ENCODE results near the gene WNT9A. TPM values are rescaled to one million over a fixed set of nuclear protein-coding genes. Genes with fewer than 3 reads are reported as not detected.
A peak's percentile ranks its signal among the peaks of the same experiment; 100 is the strongest.

Gene WNT9A
- total and polyA plus RNA-seq, 4 donors = 2.6 to 8.6 (median 4.9) TPM

- no peaks in the 10 kb centered on the region for H3K27me3 ChIP-seq (ENCODE audit: control insufficient read depth in 3 of 3, insufficient read depth in 3 of 3, low read length in 2 of 3)
- H3K4me1 ChIP-seq (ENCODE audit: control insufficient read depth in 5 of 5, insufficient read depth in 5 of 5, low read length in 5 of 5) = peaks cover 0 to 13% (median 0%) of the 10 kb centered on the region in 5 donors
- ATAC-seq (ENCODE audit: insufficient read depth, low FRiP score) (no peak), DNase-seq (peak in 1 of 3 donors; percentile 9)
- TF ChIP-seq, protein P1, sequence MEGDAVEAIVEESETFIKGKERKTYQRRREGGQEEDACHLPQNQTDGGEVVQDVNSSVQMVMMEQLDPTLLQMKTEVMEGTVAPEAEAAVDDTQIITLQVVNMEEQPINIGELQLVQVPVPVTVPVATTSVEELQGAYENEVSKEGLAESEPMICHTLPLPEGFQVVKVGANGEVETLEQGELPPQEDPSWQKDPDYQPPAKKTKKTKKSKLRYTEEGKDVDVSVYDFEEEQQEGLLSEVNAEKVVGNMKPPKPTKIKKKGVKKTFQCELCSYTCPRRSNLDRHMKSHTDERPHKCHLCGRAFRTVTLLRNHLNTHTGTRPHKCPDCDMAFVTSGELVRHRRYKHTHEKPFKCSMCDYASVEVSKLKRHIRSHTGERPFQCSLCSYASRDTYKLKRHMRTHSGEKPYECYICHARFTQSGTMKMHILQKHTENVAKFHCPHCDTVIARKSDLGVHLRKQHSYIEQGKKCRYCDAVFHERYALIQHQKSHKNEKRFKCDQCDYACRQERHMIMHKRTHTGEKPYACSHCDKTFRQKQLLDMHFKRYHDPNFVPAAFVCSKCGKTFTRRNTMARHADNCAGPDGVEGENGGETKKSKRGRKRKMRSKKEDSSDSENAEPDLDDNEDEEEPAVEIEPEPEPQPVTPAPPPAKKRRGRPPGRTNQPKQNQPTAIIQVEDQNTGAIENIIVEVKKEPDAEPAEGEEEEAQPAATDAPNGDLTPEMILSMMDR (IDR thresholded peaks at IDR 0.05; ENCODE audit: control extremely low read depth, extremely low read depth) = no peak
- H3K4me3 ChIP-seq = no peak overlapping the region
- no peak overlapping the region for H3K27ac ChIP-seq (ENCODE audit: low read depth in 1 of 2, low read length in 1 of 2)
- no peaks in the 10 kb centered on the region for H3K36me3 ChIP-seq (ENCODE audit: control insufficient read depth in 4 of 4, insufficient read depth in 4 of 4, low read length in 4 of 4)
- no peak overlapping the region for H3K9ac ChIP-seq (ENCODE audit: insufficient read depth in 1 of 2, low read length in 2 of 2)
- H3K9me3 ChIP-seq (ENCODE audit: control insufficient read depth in 4 of 4, insufficient read depth in 3 of 4, low read length in 3 of 4) = no peaks in the 10 kb centered on the region
- WGBS, 2 donors = 90% methylated on average over 19 of the region's 19 CpGs
Measured at GRCh38 chr1:227891223-227891954, 56.3 kb downstream of the WNT9A start.

DNA sequence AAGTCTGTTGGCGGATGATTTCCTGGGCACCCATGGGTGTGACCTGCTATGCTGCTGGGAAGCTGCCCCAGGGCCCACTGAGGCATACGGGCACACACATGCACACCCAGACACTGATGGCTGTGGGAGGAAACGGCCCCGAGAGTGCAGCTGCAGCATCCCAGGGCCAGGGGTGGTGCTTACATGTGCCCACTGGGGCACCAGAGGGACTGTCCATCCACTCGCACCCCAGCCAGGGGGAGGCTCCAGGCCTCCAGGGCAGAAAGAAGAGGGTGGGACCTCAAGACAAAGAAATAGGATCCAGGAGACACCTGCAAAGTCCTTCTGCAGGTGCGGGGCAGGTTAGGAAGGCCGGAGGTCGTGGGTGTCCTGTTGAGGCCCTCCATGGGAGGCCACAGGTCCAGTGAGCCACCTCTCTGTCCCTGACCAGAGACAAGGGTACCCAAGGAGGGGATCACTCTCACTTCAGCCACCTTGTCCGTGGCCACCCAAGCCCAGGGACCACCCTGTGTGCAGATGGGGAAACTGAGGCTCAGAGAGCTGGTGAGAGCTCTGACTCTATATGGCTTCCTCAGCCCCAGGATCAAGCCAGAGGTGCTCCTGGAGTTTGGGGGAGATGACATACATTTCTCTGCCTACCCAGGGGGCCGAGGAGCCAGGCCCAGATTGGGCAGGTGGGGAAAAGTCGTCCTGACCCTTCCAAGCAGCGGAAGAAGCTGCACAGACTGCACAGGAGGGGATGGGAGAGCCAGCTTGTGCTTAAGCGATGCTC lies 57.1 kb downstream of the WNT9A start:
- TF ChIP-seq, protein P1 (IDR thresholded peaks at IDR 0.05; ENCODE audit: control extremely low read depth, extremely low read depth) = no peak
- ATAC-seq (ENCODE audit: insufficient read depth, low FRiP score) (no peak), DNase-seq (peak in 1 of 3 donors; percentile 7)
- Histone ChIP-seq H3K9ac (ENCODE audit: insufficient read depth in 1 of 2, low read length in 2 of 2) (no peak overlapping the region), H3K4me1 (ENCODE audit: control insufficient read depth in 5 of 5, insufficient read depth in 5 of 5, low read length in 5 of 5) (peaks cover 0 to 20% (median 7%) of the 10 kb centered on the region in 5 donors), H3K36me3 (ENCODE audit: control insufficient read depth in 4 of 4, insufficient read depth in 4 of 4, low read length in 4 of 4) (no peaks in the 10 kb centered on the region), H3K27me3 (ENCODE audit: control insufficient read depth in 3 of 3, insufficient read depth in 3 of 3, low read length in 2 of 3) (no peaks in the 10 kb centered on the region), H3K27ac (ENCODE audit: low read depth in 1 of 2, low read length in 1 of 2) (no peak overlapping the region), H3K4me3 (no peak overlapping the region), H3K9me3 (ENCODE audit: control insufficient read depth in 4 of 4, insufficient read depth in 3 of 4, low read length in 3 of 4) (no peaks in the 10 kb centered on the region)
- WGBS, 2 donors = 93 to 95% methylated on average over 13 of the region's 13 CpGs

DNA sequence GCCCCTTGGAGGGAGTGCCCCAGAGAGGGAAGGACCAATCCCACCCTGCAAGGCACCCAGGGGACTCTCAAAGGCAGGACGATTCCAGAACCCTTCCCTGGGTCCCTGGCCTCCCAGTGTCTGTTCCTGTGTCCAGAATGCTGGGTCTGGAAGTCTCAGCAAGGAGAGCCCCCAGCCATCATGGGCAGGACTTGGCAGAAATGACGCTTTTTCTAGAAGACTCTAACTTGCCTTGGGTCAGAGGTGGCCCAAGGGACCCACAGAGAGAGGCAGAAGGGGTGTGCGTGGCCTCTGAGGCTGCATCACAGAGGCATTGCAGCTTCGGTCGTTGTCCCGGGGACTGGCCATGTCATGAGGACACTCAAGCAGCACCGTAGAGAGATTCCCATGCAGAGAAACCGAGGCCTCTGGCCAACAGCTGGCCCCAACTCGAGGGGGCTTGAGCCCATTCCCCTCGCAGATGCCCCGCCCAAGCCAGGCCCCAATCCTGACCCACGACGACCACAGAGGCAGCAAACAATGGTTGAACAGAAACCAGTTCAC lies 57.8 kb downstream of the WNT9A start:
- H3K9ac ChIP-seq (ENCODE audit: insufficient read depth in 1 of 2, low read length in 2 of 2) = no peak overlapping the region
- ATAC-seq (ENCODE audit: insufficient read depth, low FRiP score) (no peak), DNase-seq (peak in 1 of 3 donors; percentile 10)
- H3K4me3 ChIP-seq = no peak overlapping the region
- H3K27ac ChIP-seq (ENCODE audit: low read depth in 1 of 2, low read length in 1 of 2) = no peak overlapping the region
- H3K36me3 ChIP-seq (ENCODE audit: control insufficient read depth in 4 of 4, insufficient read depth in 4 of 4, low read length in 4 of 4) = no peaks in the 10 kb centered on the region
- TF ChIP-seq, protein P1 (IDR thresholded peaks at IDR 0.05; ENCODE audit: control extremely low read depth, extremely low read depth) = no peak
- no peaks in the 10 kb centered on the region for H3K9me3 ChIP-seq (ENCODE audit: control insufficient read depth in 4 of 4, insufficient read depth in 3 of 4, low read length in 3 of 4)
- no peaks in the 10 kb centered on the region for H3K27me3 ChIP-seq (ENCODE audit: control insufficient read depth in 3 of 3, insufficient read depth in 3 of 3, low read length in 2 of 3)
- 84 to 88% methylated on average over 13 of the region's 13 CpGs for WGBS, 2 donors
- peaks cover 0 to 20% (median 12%) of the 10 kb centered on the region in 5 donors for H3K4me1 ChIP-seq (ENCODE audit: control insufficient read depth in 5 of 5, insufficient read depth in 5 of 5, low read length in 5 of 5)

All from lung (tissue), 12 donors.